Gastrocnemius medialis (tissue), 4 donors: ENCODE data around the gene SCN3A. TPM values are rescaled to one million over a fixed set of nuclear protein-coding genes. Genes with fewer than 3 reads are reported as not detected.

Source experiments
- ATAC-seq, 2 donors: fragments of 150-250 bp; one replicate each; pipeline ENCODE4 v1.9.1; 2016
- DNase-seq, 2 donors: peaks; one replicate each; pipeline ENCODE4 v3.0.0-alpha.2; 2019
- H3K27ac ChIP-seq, 4 donors: fragments of 200-600 bp; sonication (generic); 1 replicate in 1 of 4; 2 replicates in 3 of 4; pipeline ENCODE4 v1.5.1; 2016 to 2018; ENCODE audit warnings: mild to moderate bottlenecking in 2 of 4, moderate library complexity in 1 of 4
- H3K27me3 ChIP-seq, 3 donors: fragments of 200-600 bp; sonication (generic) in 2 of 3; 1 replicate in 1 of 3; 2 replicates in 2 of 3; pipeline versions ENCODE4 v1.5.1 to v1.6.0; 2016 to 2019; ENCODE audit warnings: mild to moderate bottlenecking in 1 of 3, moderate library complexity in 1 of 3
- H3K36me3 ChIP-seq, 2 donors: fragments of 200-600 bp; sonication (generic) in 1 of 2; one replicate each; pipeline ENCODE4 v1.5.1; 2017 to 2018
- H3K4me1 ChIP-seq, 2 donors: fragments of 200-600 bp; sonication (generic) in 1 of 2; one replicate each; pipeline ENCODE4 v1.5.1; 2016 to 2017; ENCODE audit warnings: mild to moderate bottlenecking in 2 of 2
- H3K4me3 ChIP-seq, 4 donors: fragments of 200-600 bp; sonication (generic) in 3 of 4; 1 replicate in 1 of 4; 2 replicates in 3 of 4; pipeline ENCODE4 v1.5.1; 2016 to 2019; ENCODE audit warnings: mild to moderate bottlenecking in 2 of 4
- H3K9me3 ChIP-seq, 3 donors: fragments of 200-600 bp; sonication (generic) in 2 of 3; 1 replicate in 1 of 3; 2 replicates in 2 of 3; pipeline ENCODE4 v1.5.1; 2016 to 2019
- CTCF ChIP-seq, 5 experiments: fragments of 450-650 bp in 3 of 5; fragments of 200-600 bp in 2 of 5; sonication (generic) in 2 of 5; IDR thresholded peaks in 4 of 5; conservative IDR thresholded peaks in 1 of 5; 1 replicate in 4 of 5; 2 replicates in 1 of 5; pipeline ENCODE4 v1.5.1; 2016 to 2019; ENCODE audit warnings: antibody characterized with exemption in 5 of 5, mild to moderate bottlenecking in 3 of 5, moderate library complexity in 3 of 5
- POLR2A ChIP-seq, 2 donors: fragments of 450-650 bp; IDR thresholded peaks; one replicate each; pipeline ENCODE4 v1.6.1; 2017; ENCODE audit warnings: antibody characterized with exemption in 2 of 2, mild to moderate bottlenecking in 2 of 2, moderate library complexity in 2 of 2
- in situ Hi-C, 4 donors: fragments of 200-750 bp; cut with MboI; loops; one replicate each; pipeline versions ENCODE4 v1.15.0 to v1.8.0; 2017; ENCODE audit warnings: low sequenced_read_pairs in 4 of 4
- intact Hi-C: fragments of 100-400 bp; cut with DNase I; formaldehyde crosslinking; loops from one replicate; pipeline ENCODE4 v1.15.1; 2023; ENCODE audit warnings: low total_unique reads
- total RNA-seq, 4 donors: library from RNA; depleted of rRNA; stranded (reverse); fragments of >200 nt; gene quantifications; one replicate each; pipeline versions ENCODE4 v1.1.0 to v1.2.3, GENCODE V29; 2016

SCN3A gene
- total RNA-seq, 4 donors from 2014 or later = 0.53 to 1.8 (median 1.3) TPM

GRCh38 chr2:165058476-165059265 lies 145.2 kb downstream of the SCN3A start:
- ATAC-seq = no peak
- H3K4me3 ChIP-seq = no peak overlapping the region
- no peak overlapping the region for H3K27ac ChIP-seq
- no peaks in the 10 kb centered on the region for H3K27me3 ChIP-seq
- H3K4me1 ChIP-seq = no peaks in the 10 kb centered on the region
- H3K9me3 ChIP-seq = no peaks in the 10 kb centered on the region
- H3K36me3 ChIP-seq = no peaks in the 10 kb centered on the region
- TF ChIP-seq POLR2A (IDR thresholded peaks at IDR 0.05) (no peak), CTCF (IDR thresholded peaks at IDR 0.05 in 4 of 5, conservative IDR thresholded peaks at IDR 0.05 in 1 of 5) (no peak)
- DNase-seq = no peak
- intact Hi-C loops (no loop called here), in situ Hi-C loops (no loop called here)

GRCh38 chr2:165057931-165058330 lies 145.9 kb downstream of the SCN3A start:
- H3K36me3 ChIP-seq = no peaks in the 10 kb centered on the region
- H3K4me3 ChIP-seq = no peak overlapping the region
- no peaks in the 10 kb centered on the region for H3K27me3 ChIP-seq
- no peaks in the 10 kb centered on the region for H3K4me1 ChIP-seq
- TF ChIP-seq POLR2A (IDR thresholded peaks at IDR 0.05) = no peak
- no peak for TF ChIP-seq CTCF (IDR thresholded peaks at IDR 0.05 in 4 of 5, conservative IDR thresholded peaks at IDR 0.05 in 1 of 5)
- intact Hi-C loops = no loop called here
- in situ Hi-C loops = no loop called here
- no peaks in the 10 kb centered on the region for H3K9me3 ChIP-seq
- H3K27ac ChIP-seq = no peak overlapping the region
- DNase-seq (no peak), ATAC-seq (no peak)

GRCh38 chr2:165057308-165057707 lies 146.5 kb downstream of the SCN3A start:
- DNase-seq (no peak), ATAC-seq (no peak)
- Histone ChIP-seq H3K27me3 (no peaks in the 10 kb centered on the region), H3K9me3 (no peaks in the 10 kb centered on the region), H3K4me1 (no peaks in the 10 kb centered on the region), H3K4me3 (no peak overlapping the region), H3K36me3 (no peaks in the 10 kb centered on the region), H3K27ac (no peak overlapping the region)
- in situ Hi-C loops = no loop called here
- TF ChIP-seq CTCF (IDR thresholded peaks at IDR 0.05 in 4 of 5, conservative IDR thresholded peaks at IDR 0.05 in 1 of 5) (no peak), POLR2A (IDR thresholded peaks at IDR 0.05) (no peak)
- intact Hi-C loops = no loop called here

- intact Hi-C loops (no loop called here), in situ Hi-C loops (no loop called here)
- DNase-seq = no peak
- H3K27me3 ChIP-seq = no peaks in the 10 kb centered on the region
- no peaks in the 10 kb centered on the region for H3K9me3 ChIP-seq
- H3K36me3 ChIP-seq = no peaks in the 10 kb centered on the region
- ATAC-seq = no peak
- no peak overlapping the region for H3K27ac ChIP-seq
- no peak for TF ChIP-seq POLR2A (IDR thresholded peaks at IDR 0.05)
- TF ChIP-seq CTCF (IDR thresholded peaks at IDR 0.05 in 4 of 5, conservative IDR thresholded peaks at IDR 0.05 in 1 of 5) = no peak
- no peak overlapping the region for H3K4me3 ChIP-seq
- no peaks in the 10 kb centered on the region for H3K4me1 ChIP-seq
Measured at GRCh38 chr2:165056564-165056963, 147.3 kb downstream of the SCN3A start.
